A549 (cell line): ENCODE results near the gene LINC01488. TPM values are rescaled to one million over a fixed set of nuclear protein-coding genes. Genes with fewer than 3 reads are reported as not detected.

ENCODE experiments used
- ATAC-seq, 2 experiments: fragments of 200-7000 bp in 1 of 2; fragments of >200 bp in 1 of 2; cut with Nextera tagmentation in 1 of 2; cut with Tn5 transposase in 1 of 2; 3 replicates each; pipeline versions ENCODE4 v1.8.0 to v1.9.1; 2018 to 2020; ENCODE audit warnings: mild to moderate bottlenecking in 1 of 2, moderate library complexity in 1 of 2
- CTCF ChIA-PET: fragments of 300-600 bp; sonication (Branson Sonifier 250); formaldehyde crosslinking; extraction: SDS; loops from one replicate; lab custom pipeline; 2021; ENCODE audit warnings: antibody characterized with exemption, inconsistent platforms; lab: Yijun Ruan, JAX
- POLR2A ChIA-PET: fragments of 350-600 bp; formaldehyde crosslinking; extraction: SDS; loops from one replicate; lab custom pipeline; 2021; ENCODE audit warnings: antibody characterized with exemption, inconsistent platforms; lab: Yijun Ruan, JAX
- DNase-seq, 2 experiments: peaks; one replicate each; pipeline versions ENCODE4 v3.0.0 to v3.0.0-alpha.2; 2011 to 2016; ENCODE audit warnings: low read depth in 1 of 2, low spot score in 1 of 2
- FAIRE-seq: peaks from 2 replicates; lab custom pipeline; 2011; peaks lifted over from hg19 to GRCh38; lab: Jason Lieb, UNC
- H3K27ac ChIP-seq, 2 experiments: fragments of >200 bp; sonication (Bioruptor Twin); formaldehyde crosslinking; 3 replicates each; pipeline ENCODE4 v1.5.1; 2016 to 2017
- H3K4me1 ChIP-seq: fragments of >200 bp; sonication (Bioruptor Twin); formaldehyde crosslinking; 3 replicates; pipeline ENCODE4 v1.6.1; 2016
- H3K4me2 ChIP-seq: fragments of >200 bp; sonication (Bioruptor Twin); formaldehyde crosslinking; 3 replicates; pipeline ENCODE4 v1.6.1; 2016
- H3K4me3 ChIP-seq: fragments of >200 bp; sonication (Bioruptor Twin); formaldehyde crosslinking; 3 replicates; pipeline ENCODE4 v1.5.1; 2016
- H3K9me3 ChIP-seq: fragments of >200 bp; sonication (Bioruptor Twin); formaldehyde crosslinking; 3 replicates; pipeline ENCODE4 v1.6.1; 2016
- BCL3 ChIP-seq: fragments of >200 bp; sonication (Bioruptor Twin); formaldehyde crosslinking; IDR thresholded peaks from 3 replicates; pipeline ENCODE4 v1.6.1; 2016
- BHLHE40 ChIP-seq: IDR thresholded peaks from 2 replicates; pipeline ENCODE4 v1.6.1; 2012; ENCODE audit warnings: low read depth, low read length, inconsistent platforms
- CBX8 ChIP-seq: fragments of 200-600 bp; sonication (generic); IDR thresholded peaks from 2 replicates; pipeline ENCODE4 v1.6.1; 2016
- CEBPB ChIP-seq, 2 experiments: fragments of >200 bp in 1 of 2; sonication (Bioruptor Twin) in 1 of 2; formaldehyde crosslinking in 1 of 2; IDR thresholded peaks; 2 replicates each; pipeline ENCODE4 v1.6.1; 2012 to 2016
- CHD2 ChIP-seq: fragments of 150-350 bp; IDR thresholded peaks from 2 replicates; pipeline ENCODE4 v1.6.1; 2014; ENCODE audit warnings: low read length; ENCODE audit not compliant: partially characterized antibody
- CHD4 ChIP-seq: fragments of 200-600 bp; sonication (generic); IDR thresholded peaks from 2 replicates; pipeline ENCODE4 v1.6.1; 2016; ENCODE audit warnings: antibody characterized with exemption, mild to moderate bottlenecking, borderline replicate concordance
- CTCF ChIP-seq: fragments of >200 bp; sonication (Bioruptor Twin); formaldehyde crosslinking; IDR thresholded peaks from 3 replicates; pipeline ENCODE4 v1.5.1; 2016
- EHMT2 ChIP-seq: fragments of 200-600 bp; sonication (generic); IDR thresholded peaks from 2 replicates; pipeline ENCODE4 v1.6.1; 2016; ENCODE audit warnings: antibody characterized with exemption, low read depth, mild to moderate bottlenecking, moderate library complexity
- EP300 ChIP-seq, 2 experiments: fragments of >200 bp; sonication (Bioruptor Twin); formaldehyde crosslinking; IDR thresholded peaks; 2 replicates in 1 of 2; 3 replicates in 1 of 2; pipeline ENCODE4 v1.6.1; 2016 to 2017
- FOSB ChIP-seq: fragments of 250-450 bp; sonication (Bioruptor Pico); IDR thresholded peaks from 2 replicates; pipeline ENCODE4 v1.5.0; 2020; ENCODE audit warnings: mild to moderate bottlenecking, moderate library complexity
- FOSL2 ChIP-seq, 2 experiments: fragments of 450-650 bp in 1 of 2; fragments of >200 bp in 1 of 2; sonication (Bioruptor Twin) in 1 of 2; formaldehyde crosslinking; IDR thresholded peaks; 2 replicates each; pipeline versions ENCODE4 v1.5.0 to v1.6.1; 2016 to 2020; ENCODE audit warnings: mild to moderate bottlenecking in 1 of 2, moderate library complexity in 1 of 2
- HOXB5 ChIP-seq: fragments of 250-450 bp; sonication (Bioruptor Pico); IDR thresholded peaks from 2 replicates; pipeline ENCODE4 v1.5.0; 2020; ENCODE audit warnings: mild to moderate bottlenecking, moderate library complexity
- JUN ChIP-seq, 2 experiments: fragments of >200 bp; sonication (Bioruptor Twin); formaldehyde crosslinking; IDR thresholded peaks; 2 replicates in 1 of 2; 3 replicates in 1 of 2; pipeline ENCODE4 v1.6.1; 2016 to 2017
- JUNB ChIP-seq: fragments of >200 bp; sonication (Bioruptor Twin); formaldehyde crosslinking; IDR thresholded peaks from 2 replicates; pipeline ENCODE4 v1.6.1; 2016
- MAZ ChIP-seq: fragments of 150-350 bp; IDR thresholded peaks from 2 replicates; pipeline ENCODE4 v1.6.1; 2014; ENCODE audit warnings: antibody characterized with exemption, low read depth, low read length, borderline replicate concordance
- POLR2A ChIP-seq: IDR thresholded peaks from 2 replicates; pipeline ENCODE4 v1.6.1; 2012; ENCODE audit warnings: mild to moderate bottlenecking, low read length
- POLR2AphosphoS2 ChIP-seq: conservative IDR thresholded peaks from 2 replicates; pipeline ENCODE4 v1.6.1; 2012; ENCODE audit warnings: low read length, improper control_type of control experiment, inconsistent platforms
- RAD21 ChIP-seq, 2 experiments: fragments of >200 bp in 1 of 2; sonication (Bioruptor Twin) in 1 of 2; formaldehyde crosslinking in 1 of 2; IDR thresholded peaks in 1 of 2; conservative IDR thresholded peaks in 1 of 2; 2 replicates in 1 of 2; 3 replicates in 1 of 2; pipeline ENCODE4 v1.6.1; 2012 to 2018; ENCODE audit warnings: inconsistent platforms in 1 of 2
- RARB ChIP-seq: fragments of 250-450 bp; sonication (Bioruptor Pico); IDR thresholded peaks from 2 replicates; pipeline ENCODE4 v1.8.0; 2021; ENCODE audit warnings: mild to moderate bottlenecking, moderate library complexity
- ZNF302 ChIP-seq: fragments of 250-450 bp; sonication (Bioruptor Pico); IDR thresholded peaks from 2 replicates; pipeline ENCODE4 v1.9.0; 2021; ENCODE audit warnings: inconsistent platforms, mild to moderate bottlenecking, moderate library complexity
- ZSCAN20 ChIP-seq: fragments of 250-450 bp; sonication (Bioruptor Pico); IDR thresholded peaks from 2 replicates; pipeline ENCODE4 v1.8.0; 2022; ENCODE audit warnings: mild to moderate bottlenecking, moderate library complexity
- WGBS: methylation state at CpG from one replicate; pipeline ENCODE4 v1.1.6; 2017; ENCODE audit errors: missing lambda C conversion rate; 5-methylcytosine and 5-hydroxymethylcytosine counted together
- polyA plus RNA-seq, 4 experiments: library from polyadenylated mRNA; depleted of rRNA in 3 of 4; stranded (reverse); fragments of >200 nt; fragmentation: RNase III in 1 of 4; extraction: RNeasy Plus Mini Kit Qiagen cat#74134 plus additional on column Dnase treatment in 1 of 4; gene quantifications; 2 replicates in 3 of 4; 3 replicates in 1 of 4; pipeline ENCODE4 v1.2.3, GENCODE V29; 2011 to 2017
- TF ChIP-seq, protein P1 (sequence below): fragments of >200 bp; sonication (Bioruptor Twin); formaldehyde crosslinking; IDR thresholded peaks from 2 replicates; pipeline ENCODE4 v1.6.1; 2016

Gene LINC01488
- polyA plus RNA-seq, 2 of the 4 experiments (the other 2 are of a cell fraction), result 0.05 TPM; not detected in 1

DNA sequence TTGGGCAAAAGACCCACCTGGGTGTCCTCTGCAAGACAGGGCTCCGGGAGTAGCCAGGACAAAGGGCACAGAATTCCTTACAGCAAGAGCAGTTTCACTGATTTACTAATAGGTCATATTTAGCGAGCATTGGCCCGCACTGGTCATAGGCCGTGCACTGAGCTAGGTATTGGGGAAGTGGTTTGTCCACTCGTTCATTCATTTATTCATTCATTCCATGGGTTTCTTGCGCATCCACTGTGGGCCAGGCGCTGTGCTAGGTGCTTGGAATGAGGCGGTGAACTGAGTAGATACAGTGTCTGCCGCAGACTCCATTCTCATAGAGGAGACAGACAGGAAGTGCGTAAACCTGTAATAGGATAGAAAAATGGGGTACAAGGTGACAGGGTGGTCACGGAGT lies 13.2 kb upstream of the LINC01488 start:
- Histone ChIP-seq H3K4me2 (no peak overlapping the region), H3K27ac (peak overlapping the region in 1 of 2 experiments; percentile 18; a peak in 1 of 6 replicates), H3K4me1 (no peaks in the 10 kb centered on the region), H3K9me3 (no peaks in the 10 kb centered on the region; the same call in 2 of the 3 replicates), H3K4me3 (no peak overlapping the region)
- FAIRE-seq (no peak), DNase-seq (no peak), ATAC-seq (no peak)
- ChIA-PET CTCF (interaction anchor here (0.7 to 1.6 kb wide), 3 partner anchors 11 to 670 kb away, joined by 3 to 4 read pairs (median 3); a partner anchor contains a TSS), POLR2A (no interaction called here)
- TF ChIP-seq EHMT2 (no peak), EP300 (IDR thresholded peaks at IDR 0.05) (no peak), POLR2A (no peak)
- WGBS, result 87% methylated on average over 11 of the region's 11 CpGs

DNA sequence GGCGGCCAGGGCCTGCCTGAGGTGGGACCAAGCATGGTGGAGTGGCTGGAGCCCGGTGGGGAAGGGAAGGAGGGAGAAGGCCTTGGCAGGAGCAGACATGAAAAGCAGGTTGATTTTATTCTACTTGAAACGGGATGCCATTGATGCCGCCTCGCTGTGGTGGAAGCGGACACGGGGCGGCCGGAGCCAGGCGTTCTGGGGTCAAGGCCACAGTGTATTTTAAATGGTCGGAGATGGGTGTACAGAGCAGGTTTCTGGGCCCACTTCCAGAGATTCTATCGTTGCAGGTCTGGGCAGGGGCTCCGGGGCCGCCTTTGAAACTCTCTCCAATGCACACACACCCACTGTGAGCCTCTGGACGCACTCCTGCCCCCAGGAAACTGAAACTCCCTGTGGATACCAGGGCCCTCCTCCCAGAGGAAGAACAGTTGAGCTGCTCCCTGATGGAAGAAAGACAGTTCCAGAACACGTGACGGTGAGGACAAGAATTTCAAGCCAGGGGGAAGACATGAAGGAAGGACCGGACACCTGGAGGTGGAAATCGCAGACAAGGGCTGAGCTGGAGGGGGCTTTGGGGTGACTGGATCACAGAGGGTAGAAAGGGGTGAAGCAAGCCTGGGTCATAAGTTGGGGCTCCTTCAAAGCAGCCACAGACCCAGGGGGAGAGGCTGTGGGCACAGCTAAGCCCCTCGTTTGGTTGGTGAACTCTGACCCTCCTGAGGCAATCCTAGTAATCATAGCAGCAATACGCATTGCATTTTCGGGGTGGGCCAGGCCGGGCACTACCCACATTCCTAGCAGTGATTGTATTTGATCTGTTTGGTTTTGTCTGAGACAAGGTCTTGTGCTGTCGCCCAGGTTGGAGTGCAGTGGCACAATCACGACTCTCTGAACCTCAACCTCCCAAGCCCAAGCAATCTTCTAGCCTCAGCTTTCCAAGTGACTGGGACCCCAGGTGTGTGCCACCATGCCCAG lies 12.3 kb upstream of the LINC01488 start:
- POLR2A ChIA-PET, result no interaction called here
- Histone ChIP-seq H3K4me3 (no peak overlapping the region), H3K27ac (0 out of 6 replicates have a peak overlapping the region, but pooled peaks of 1 of the 2 experiments have one; percentile 19)

GRCh38 chr11:69470301-69470700 lies 11.2 kb upstream of the LINC01488 start:
- H3K4me2 ChIP-seq, result no peak overlapping the region
- no peak for FAIRE-seq
- no peak overlapping the region for H3K4me3 ChIP-seq
- POLR2A ChIA-PET, result no interaction called here
- TF ChIP-seq JUNB, result no peak
- TF ChIP-seq, all 56 proteins: peak for 0
- 86% methylated on average over 9 of the region's 9 CpGs for WGBS
- CTCF ChIA-PET, result interaction anchor here (0.7 kb wide), 1 partner anchor 71 kb away, joined by 3 read pairs; no protein-coding TSS in a partner anchor
- no peaks in the 10 kb centered on the region for H3K4me1 ChIP-seq
- H3K27ac ChIP-seq, result peak overlapping the region in 1 of 2 experiments; percentile 24; a peak in 2 of 6 replicates
- H3K9me3 ChIP-seq, result peaks cover 3% of the 10 kb centered on the region; the same call in 1 of the 3 replicates
- ATAC-seq, result no peak
- no peak for DNase-seq

More for the DNA sequence above, 12.3 kb upstream of the LINC01488 start:
- no peak for ATAC-seq
- WGBS, result 81% methylated on average over 20 of the region's 25 CpGs
- Histone ChIP-seq H3K4me1 (no peaks in the 10 kb centered on the region), H3K9me3 (no peaks in the 10 kb centered on the region; the same call in 2 of the 3 replicates), H3K4me2 (no peak overlapping the region)
- TF ChIP-seq BCL3, result no peak
- TF ChIP-seq EHMT2, result no peak
- no peak for TF ChIP-seq ZNF302 (CRISPR knock-in tag)
- no peak for TF ChIP-seq JUN (IDR thresholded peaks at IDR 0.05)
- no peak for TF ChIP-seq HOXB5 (CRISPR knock-in tag)
- no peak for TF ChIP-seq CEBPB (IDR thresholded peaks at IDR 0.05)
- no peak for TF ChIP-seq MAZ
- no peak for TF ChIP-seq CTCF
- no peak for FAIRE-seq
- CTCF ChIA-PET, result interaction anchor here (0.7 to 1.3 kb wide), 3 partner anchors 16 to 669 kb away, joined by 3 read pairs; no protein-coding TSS in a partner anchor
- no peak for DNase-seq

DNA sequence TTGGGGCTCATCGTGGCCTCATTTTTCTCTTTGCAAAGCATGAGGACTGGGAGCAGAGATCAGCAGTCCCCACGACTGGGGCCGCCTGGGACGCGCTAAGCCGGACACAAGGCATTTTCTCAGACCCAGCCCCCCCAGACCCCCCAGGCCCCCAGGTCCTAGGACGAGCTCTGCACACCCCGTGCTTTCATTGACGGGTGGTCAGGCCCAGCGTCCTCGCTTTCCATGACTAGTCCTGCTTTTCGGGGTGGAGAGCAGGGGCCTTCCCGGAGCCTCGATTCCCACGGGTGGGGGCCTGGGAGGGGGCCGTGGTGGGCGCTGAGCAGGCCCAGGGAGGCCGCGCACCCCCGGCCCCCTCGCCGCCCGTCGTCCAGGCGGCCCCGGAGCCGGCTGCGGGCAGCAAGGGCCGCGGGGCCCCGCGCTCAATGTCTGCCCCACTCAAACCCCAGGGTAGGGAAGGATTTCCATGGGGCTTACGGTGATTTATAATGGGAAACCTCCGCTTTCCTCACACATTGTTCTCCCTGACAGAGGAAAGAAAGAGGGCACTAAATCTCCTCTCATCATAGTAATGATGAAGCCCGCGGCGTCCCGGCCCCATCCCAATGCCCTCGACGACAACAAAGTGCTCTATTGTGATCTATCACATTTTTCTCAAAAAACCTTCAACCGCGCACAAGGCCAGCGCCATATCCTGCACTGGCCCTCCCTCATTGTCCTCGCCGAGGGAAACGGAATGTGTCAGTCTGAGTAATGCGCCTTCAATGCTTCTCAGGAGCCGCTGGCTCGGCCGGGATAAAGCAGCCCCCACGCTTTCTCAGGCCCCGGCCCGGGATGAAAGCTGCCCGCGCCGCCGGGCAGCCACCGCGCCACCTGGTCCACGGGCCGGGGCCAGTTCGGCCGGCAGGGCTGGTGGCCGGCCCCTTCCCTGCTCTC lies 10.4 kb upstream of the LINC01488 start:
- Histone ChIP-seq H3K9me3 (peaks cover 3% of the 10 kb centered on the region; the same call in 1 of the 3 replicates), H3K4me2 (no peak overlapping the region), H3K4me3 (no peak overlapping the region)
- 91% methylated on average over 41 of the region's 64 CpGs for WGBS
- FAIRE-seq (no peak), ATAC-seq (no peak), DNase-seq (no peak)
- ChIA-PET CTCF (no interaction called here), POLR2A (no interaction called here)
- TF ChIP-seq CHD4 (no peak), CHD2 (no peak), CBX8 (no peak), RARB (no peak), POLR2AphosphoS2 (no peak), FOSL2 (IDR thresholded peaks at IDR 0.05) (no peak), FOSL2 (CRISPR knock-in tag; IDR thresholded peaks at IDR 0.05) (no peak), FOSB (CRISPR knock-in tag) (no peak), BHLHE40 (no peak), RAD21 (conservative IDR thresholded peaks at IDR 0.05 in 1 of 2, IDR thresholded peaks at IDR 0.05 in 1 of 2) (no peak), MAZ (no peak), ZSCAN20 (CRISPR knock-in tag) (no peak), EHMT2 (no peak)
- TF ChIP-seq, protein P1, sequence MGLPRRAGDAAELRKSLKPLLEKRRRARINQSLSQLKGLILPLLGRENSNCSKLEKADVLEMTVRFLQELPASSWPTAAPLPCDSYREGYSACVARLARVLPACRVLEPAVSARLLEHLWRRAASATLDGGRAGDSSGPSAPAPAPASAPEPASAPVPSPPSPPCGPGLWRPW, result no peak
- TF ChIP-seq, all 56 proteins: peak for 0
- Histone ChIP-seq H3K4me1 (no peaks in the 10 kb centered on the region), H3K27ac (peak overlapping the region in 1 of 2 experiments; percentile 13; a peak in 2 of 6 replicates)
